ENCODE results near the gene CYP4F12. TPM values are rescaled to one million over a fixed set of nuclear protein-coding genes. Genes with fewer than 3 reads are reported as not detected.

The CYP4F12 gene
- polyA plus RNA-seq, 1 donor (not counting 4 experiments of a cell fraction or from before 2014, with no cell fraction given), result 2.0 TPM

GRCh38 chr19:15651791-15652190 lies 21.1 kb upstream of the CYP4F12 start:
- H3K27me3 ChIP-seq (ENCODE audit: control insufficient read depth, extremely low read depth, insufficient read depth, low read length), result no peaks in the 10 kb centered on the region
- DNase-seq (ENCODE audit: low read depth, low spot score) (no peak), FAIRE-seq (no peak)
- dilution Hi-C loops (cut with MboI; ENCODE audit: extremely low pct_ligation_motif_present, low sequenced_read_pairs), result no loop called here
- no peaks in the 10 kb centered on the region for H4K20me1 ChIP-seq (ENCODE audit: control insufficient read depth, extremely low read depth, insufficient read depth, low read length)
- H3K9me1 ChIP-seq (ENCODE audit: control insufficient read depth, extremely low read depth, insufficient read depth, low read length), result no peaks in the 10 kb centered on the region
- H3K4me1 ChIP-seq (ENCODE audit: control insufficient read depth, extremely low read depth, insufficient read depth, low read length), result no peaks in the 10 kb centered on the region
- no peak overlapping the region for H3K4me2 ChIP-seq (ENCODE audit: control insufficient read depth, extremely low read depth, insufficient read depth, low read depth, low read length)
- H3K9ac ChIP-seq (ENCODE audit: control insufficient read depth, extremely low read depth, insufficient read depth, low read length), result no peak overlapping the region
- no peaks in the 10 kb centered on the region for H3K9me3 ChIP-seq (ENCODE audit: control insufficient read depth, low read depth, low read length)
- H3K36me3 ChIP-seq (ENCODE audit: control insufficient read depth in 2 of 2, extremely low read depth in 1 of 2, insufficient read depth in 2 of 2, low read length in 2 of 2), result no peaks in the 10 kb centered on the region
- no peak overlapping the region for H2AFZ ChIP-seq (ENCODE audit: control insufficient read depth, low read length)
- no peak overlapping the region for H3K27ac ChIP-seq (ENCODE audit: control insufficient read depth, insufficient read depth, low read length)
- no peaks in the 10 kb centered on the region for H3K79me2 ChIP-seq (ENCODE audit: control insufficient read depth, insufficient read depth, low read length)
- TF ChIP-seq CTCF (optimal IDR thresholded peaks at IDR 0.05 in 1 of 3, IDR thresholded peaks at IDR 0.05 in 1 of 3, conservative IDR thresholded peaks at IDR 0.05 in 1 of 3; ENCODE audit: extremely low read depth in 1 of 3, insufficient read depth in 2 of 3, low read length in 3 of 3) (no peak), EZH2 (IDR thresholded peaks at IDR 0.05; ENCODE audit: low read length) (no peak)
- H3K4me3 ChIP-seq (ENCODE audit: control insufficient read depth in 2 of 3, extremely low read depth in 1 of 3, insufficient read depth in 2 of 3, low read depth in 1 of 3, low read length in 3 of 3), result no peak overlapping the region

DNA sequence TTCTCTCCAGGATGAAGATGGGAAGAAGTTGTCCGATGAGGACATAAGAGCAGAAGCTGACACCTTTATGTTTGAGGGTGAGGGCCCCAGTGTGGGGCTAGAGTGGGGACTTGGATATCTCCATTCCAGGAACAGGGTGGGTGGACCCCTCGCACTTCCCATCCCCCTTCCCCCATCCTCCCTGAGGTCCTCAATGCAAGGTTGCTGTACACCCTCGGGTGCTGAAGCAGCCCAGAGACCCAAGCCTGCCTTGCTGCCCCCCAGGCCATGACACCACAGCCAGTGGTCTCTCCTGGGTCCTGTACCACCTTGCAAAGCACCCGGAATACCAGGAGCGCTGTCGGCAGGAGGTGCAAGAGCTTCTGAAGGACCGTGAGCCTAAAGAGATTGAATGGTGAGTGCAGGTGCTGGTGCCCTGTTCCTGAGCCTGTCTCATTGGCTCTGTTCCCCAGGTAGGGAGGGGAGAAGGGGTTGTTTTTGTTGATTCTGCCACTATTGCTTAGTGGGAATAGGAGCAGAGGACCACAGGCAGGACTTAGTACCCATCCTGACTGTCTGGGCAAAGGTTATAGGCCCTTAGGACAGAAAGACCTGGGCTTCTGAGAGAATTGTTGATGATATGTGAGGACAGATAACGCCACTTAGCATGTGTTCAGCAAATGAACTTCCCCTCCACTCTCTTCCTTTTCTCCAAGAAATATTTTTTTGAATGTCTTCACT lies 20.2 kb upstream of the CYP4F12 start:
- H3K27ac ChIP-seq (ENCODE audit: control insufficient read depth, insufficient read depth, low read length), result no peak overlapping the region
- H4K20me1 ChIP-seq (ENCODE audit: control insufficient read depth, extremely low read depth, insufficient read depth, low read length), result no peaks in the 10 kb centered on the region
- H3K9me1 ChIP-seq (ENCODE audit: control insufficient read depth, extremely low read depth, insufficient read depth, low read length), result no peaks in the 10 kb centered on the region
- H2AFZ ChIP-seq (ENCODE audit: control insufficient read depth, low read length), result no peak overlapping the region
- H3K27me3 ChIP-seq (ENCODE audit: control insufficient read depth, extremely low read depth, insufficient read depth, low read length), result no peaks in the 10 kb centered on the region
- no peaks in the 10 kb centered on the region for H3K4me1 ChIP-seq (ENCODE audit: control insufficient read depth, extremely low read depth, insufficient read depth, low read length)
- FAIRE-seq (no peak), DNase-seq (ENCODE audit: low read depth, low spot score) (no peak)
- TF ChIP-seq EZH2 (IDR thresholded peaks at IDR 0.05; ENCODE audit: low read length), result no peak
- no peak for TF ChIP-seq CTCF (optimal IDR thresholded peaks at IDR 0.05 in 1 of 3, IDR thresholded peaks at IDR 0.05 in 1 of 3, conservative IDR thresholded peaks at IDR 0.05 in 1 of 3; ENCODE audit: extremely low read depth in 1 of 3, insufficient read depth in 2 of 3, low read length in 3 of 3)
- H3K9me3 ChIP-seq (ENCODE audit: control insufficient read depth, low read depth, low read length), result no peaks in the 10 kb centered on the region
- H3K9ac ChIP-seq (ENCODE audit: control insufficient read depth, extremely low read depth, insufficient read depth, low read length), result no peak overlapping the region
- no peaks in the 10 kb centered on the region for H3K36me3 ChIP-seq (ENCODE audit: control insufficient read depth in 2 of 2, extremely low read depth in 1 of 2, insufficient read depth in 2 of 2, low read length in 2 of 2)
- H3K79me2 ChIP-seq (ENCODE audit: control insufficient read depth, insufficient read depth, low read length), result no peaks in the 10 kb centered on the region
- H3K4me2 ChIP-seq (ENCODE audit: control insufficient read depth, extremely low read depth, insufficient read depth, low read depth, low read length), result no peak overlapping the region
- dilution Hi-C loops (cut with MboI; ENCODE audit: extremely low pct_ligation_motif_present, low sequenced_read_pairs), result no loop called here
- H3K4me3 ChIP-seq (ENCODE audit: control insufficient read depth in 2 of 3, extremely low read depth in 1 of 3, insufficient read depth in 2 of 3, low read depth in 1 of 3, low read length in 3 of 3), result no peak overlapping the region

Data from keratinocyte (primary cell).